IPS DF 6.9 (cell line): ENCODE data around the gene BEX4.

ENCODE experiments used
- DNase-seq: peaks from one replicate; pipeline ENCODE4 v3.0.0-alpha.2; 2013; ENCODE audit warnings: low read depth, low spot score
- H3K27ac ChIP-seq: one replicate; pipeline ENCODE4 v1.5.1; 2013; ENCODE audit warnings: low read length, control low read depth
- H3K27me3 ChIP-seq: 2 replicates; pipeline ENCODE4 v1.6.1; 2013; ENCODE audit warnings: mild to moderate bottlenecking, low read length; ENCODE audit not compliant: control insufficient read depth, insufficient read depth
- H3K36me3 ChIP-seq: 2 replicates; pipeline ENCODE4 v1.6.1; 2013; ENCODE audit warnings: low read length; ENCODE audit not compliant: control insufficient read depth, insufficient read depth
- H3K4me1 ChIP-seq: 2 replicates; pipeline ENCODE4 v1.6.1; 2013; ENCODE audit warnings: low read length; ENCODE audit not compliant: control insufficient read depth, insufficient read depth
- H3K4me3 ChIP-seq: 2 replicates; pipeline ENCODE4 v1.5.1; 2013; ENCODE audit warnings: mild to moderate bottlenecking, low read length
- H3K9me3 ChIP-seq: 2 replicates; pipeline ENCODE4 v1.6.1; 2013; ENCODE audit warnings: low read length, inconsistent platforms; ENCODE audit not compliant: control insufficient read depth, insufficient read depth
- WGBS: extraction: QIAGEN DNeasy Blood & Tissue Kit; methylation state at CpG from one replicate; pipeline ENCODE4 v1.1.7; 2013; ENCODE audit warnings: mixed read lengths, missing lambda C conversion rate; ENCODE audit not compliant: insufficient read length, insufficient coverage; 5-methylcytosine and 5-hydroxymethylcytosine counted together

BEX4 gene

GRCh38 chrX:103236296-103236695 is 21.4 kb downstream of the BEX4 start:
- Histone ChIP-seq H3K36me3 (no peaks in the 10 kb centered on the region), H3K4me3 (no peak overlapping the region), H3K27me3 (no peaks in the 10 kb centered on the region), H3K4me1 (no peaks in the 10 kb centered on the region), H3K27ac (no peak overlapping the region), H3K9me3 (no peaks in the 10 kb centered on the region)
- no peak for DNase-seq
- WGBS = no CpG with 5 or more reads among the region's 1 CpG

GRCh38 chrX:103240155-103240554 is 25.2 kb downstream of the BEX4 start:
- Histone ChIP-seq H3K9me3 (no peaks in the 10 kb centered on the region), H3K27ac (no peak overlapping the region), H3K36me3 (no peaks in the 10 kb centered on the region), H3K4me1 (no peaks in the 10 kb centered on the region), H3K4me3 (no peak overlapping the region), H3K27me3 (no peaks in the 10 kb centered on the region)
- no peak for DNase-seq

GRCh38 chrX:103248553-103248952 is 33.6 kb downstream of the BEX4 start:
- no peaks in the 10 kb centered on the region; the same call in 1 of the 2 replicates for H3K4me1 ChIP-seq
- DNase-seq = no peak
- no peak overlapping the region for H3K4me3 ChIP-seq
- peaks cover 5% of the 10 kb centered on the region; the same call in 1 of the 2 replicates for H3K36me3 ChIP-seq
- H3K27ac ChIP-seq = no peak overlapping the region
- no peaks in the 10 kb centered on the region for H3K9me3 ChIP-seq
- H3K27me3 ChIP-seq = no peaks in the 10 kb centered on the region

GRCh38 chrX:103249805-103250204 is 34.9 kb downstream of the BEX4 start:
- Histone ChIP-seq H3K36me3 (peaks cover 5% of the 10 kb centered on the region; the same call in 1 of the 2 replicates), H3K27me3 (no peaks in the 10 kb centered on the region), H3K27ac (no peak overlapping the region), H3K9me3 (no peaks in the 10 kb centered on the region), H3K4me3 (no peak overlapping the region), H3K4me1 (no peaks in the 10 kb centered on the region; the same call in 1 of the 2 replicates)
- DNase-seq = no peak
- WGBS = no CpG with 5 or more reads among the region's 1 CpG

- Histone ChIP-seq H3K9me3 (no peaks in the 10 kb centered on the region), H3K36me3 (peaks cover 5% of the 10 kb centered on the region; the same call in 1 of the 2 replicates), H3K27ac (no peak overlapping the region), H3K4me1 (no peaks in the 10 kb centered on the region; the same call in 1 of the 2 replicates), H3K4me3 (no peak overlapping the region), H3K27me3 (no peaks in the 10 kb centered on the region)
- no peak for DNase-seq
- no CpG with 5 or more reads among the region's 5 CpGs for WGBS
Observed at GRCh38 chrX:103250977-103251376, 36.1 kb downstream of the BEX4 start.

GRCh38 chrX:103253608-103254007 is 38.7 kb downstream of the BEX4 start:
- no peaks in the 10 kb centered on the region; the same call in 1 of the 2 replicates for H3K4me1 ChIP-seq
- no peaks in the 10 kb centered on the region for H3K27me3 ChIP-seq
- no CpG with 5 or more reads among the region's 8 CpGs for WGBS
- peak overlapping the region; percentile 85; the same call in 1 of the 2 replicates for H3K4me3 ChIP-seq
- peaks cover 5% of the 10 kb centered on the region; the same call in 1 of the 2 replicates for H3K36me3 ChIP-seq
- no peak overlapping the region for H3K27ac ChIP-seq
- no peak for DNase-seq
- no peaks in the 10 kb centered on the region for H3K9me3 ChIP-seq

- Histone ChIP-seq H3K36me3 (peaks cover 5% of the 10 kb centered on the region; the same call in 1 of the 2 replicates), H3K4me1 (no peaks in the 10 kb centered on the region; the same call in 1 of the 2 replicates), H3K27ac (no peak overlapping the region), H3K27me3 (no peaks in the 10 kb centered on the region), H3K4me3 (peak overlapping the region; percentile 85; the same call in 1 of the 2 replicates), H3K9me3 (no peaks in the 10 kb centered on the region)
- WGBS = no CpG with 5 or more reads among the region's 22 CpGs
- peak; percentile 52 for DNase-seq
Observed at GRCh38 chrX:103254171-103254824, 39.4 kb downstream of the BEX4 start.

- H3K27me3 ChIP-seq = no peaks in the 10 kb centered on the region
- peak; percentile 48 for DNase-seq
- WGBS = no CpG with 5 or more reads among the region's 22 CpGs
Observed at GRCh38 chrX:103254921-103255493, 40.1 kb downstream of the BEX4 start, which contains the start of gene TCEAL8. TCEAL8 (minus strand) TSS chrX:103255155; CDS start chrX:103253979, 1,176 bp downstream.

GRCh38 chrX:103256651-103257050 is 41.7 kb downstream of the BEX4 start:
- Histone ChIP-seq H3K9me3 (no peaks in the 10 kb centered on the region), H3K27me3 (no peaks in the 10 kb centered on the region), H3K27ac (no peak overlapping the region), H3K4me1 (no peaks in the 10 kb centered on the region; the same call in 1 of the 2 replicates), H3K36me3 (peaks cover 5% of the 10 kb centered on the region; the same call in 1 of the 2 replicates), H3K4me3 (no peak overlapping the region)
- DNase-seq = no peak

More at GRCh38 chrX:103254921-103255493, 40.1 kb downstream of the BEX4 start, which contains the start of gene TCEAL8:
- H3K36me3 ChIP-seq = peaks cover 5% of the 10 kb centered on the region; the same call in 1 of the 2 replicates
- no peaks in the 10 kb centered on the region for H3K9me3 ChIP-seq
- no peaks in the 10 kb centered on the region; the same call in 1 of the 2 replicates for H3K4me1 ChIP-seq
- H3K4me3 ChIP-seq = peak within 1 kb of the TSS; percentile 85; the same call in 1 of the 2 replicates
- H3K27ac ChIP-seq = no peak within 1 kb of the TSS

GRCh38 chrX:103258275-103258674 is 43.4 kb downstream of the BEX4 start:
- no peak for DNase-seq
- Histone ChIP-seq H3K4me1 (no peaks in the 10 kb centered on the region), H3K9me3 (no peaks in the 10 kb centered on the region), H3K36me3 (no peaks in the 10 kb centered on the region; the same call in 1 of the 2 replicates), H3K27me3 (no peaks in the 10 kb centered on the region), H3K27ac (no peak overlapping the region), H3K4me3 (no peak overlapping the region)
